Measurements from ENCODE around the gene TRIM63. TPM values are rescaled to one million over a fixed set of nuclear protein-coding genes. Genes with fewer than 3 reads are reported as not detected.
A peak's percentile ranks its signal among the peaks of the same experiment; 100 is the strongest.

TRIM63 gene
- total and polyA plus RNA-seq, 9 of the 15 experiments (the other 6 are each of a cell fraction or from before 2014, with no cell fraction given): 0.08 to 0.57 (median 0.36) TPM

DNA sequence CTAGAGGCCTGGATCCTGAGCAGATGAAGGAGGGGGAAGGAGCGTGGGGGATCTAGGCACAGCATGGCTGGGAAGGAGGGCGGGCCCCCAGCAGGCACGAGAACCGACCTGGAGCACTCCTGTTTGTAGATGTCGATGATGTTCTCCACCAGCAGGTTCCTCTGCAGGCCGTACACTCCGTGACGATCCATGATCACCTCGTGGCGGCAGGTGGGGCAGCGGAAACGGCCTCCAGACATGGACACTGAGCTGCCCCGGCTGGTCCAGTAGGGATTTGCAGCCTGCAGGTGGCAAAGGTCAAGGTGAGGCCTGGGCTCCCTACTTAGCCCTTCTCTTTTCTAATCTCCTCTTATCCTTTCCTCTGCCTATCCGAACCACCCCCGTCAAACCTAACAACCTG, 1.3 kb downstream of the TRIM63 start (continued):
- no peak for TF ChIP-seq NR2C2 (CRISPR knock-in tag; IDR thresholded peaks at IDR 0.05)
- 0 out of 2 replicates have a peak, but pooled peaks have one; percentile 14 for TF ChIP-seq NR2C2 (tag; IDR thresholded peaks at IDR 0.05)
- no peak for TF ChIP-seq FOXA1 (IDR thresholded peaks at IDR 0.05; ENCODE audit: borderline replicate concordance)

DNA sequence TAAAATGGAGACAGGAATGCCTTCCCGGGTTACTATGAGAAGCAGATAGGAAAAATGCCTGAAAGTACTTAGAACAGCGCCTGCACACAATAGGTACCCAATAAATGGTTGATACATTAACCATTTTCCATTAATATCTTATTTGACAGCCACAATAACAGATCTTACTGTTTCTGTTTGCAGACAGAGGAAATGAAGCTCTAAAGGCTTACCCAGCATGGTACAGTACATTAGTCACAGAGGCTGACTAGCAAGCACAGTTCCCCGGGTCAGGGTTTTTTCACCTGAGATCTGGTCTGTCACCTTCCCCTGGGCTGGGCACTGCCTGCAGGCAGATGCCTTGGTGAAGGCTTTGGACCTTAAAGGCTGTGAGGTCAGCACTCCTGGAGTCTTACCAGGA, 2.9 kb downstream of the TRIM63 start:
- H2AFZ ChIP-seq (ENCODE audit: low read depth, low read length): no peak overlapping the region
- H3K27me3 ChIP-seq (ENCODE audit: control insufficient read depth in 2 of 2, insufficient read depth in 2 of 2, low read length in 2 of 2): no peaks in the 10 kb centered on the region
- DNase-seq (ENCODE audit: extremely low read depth in 1 of 4, low spot score in 3 of 4) (no peak), ATAC-seq (no peak), FAIRE-seq (no peak)
- 71% methylated on average over 3 of the region's 3 CpGs for WGBS (ENCODE audit: insufficient coverage, low coverage, missing lambda C conversion rate)
- no peak overlapping the region for H3K27ac ChIP-seq (ENCODE audit: extremely low read depth, low read depth, low read length)
- H3K4me2 ChIP-seq (ENCODE audit: insufficient read depth, low read length): no peak overlapping the region
- CTCF ChIA-PET (ENCODE audit: low intra/inter-chr PET ratio): no interaction called here
- peaks cover 51 to 55% of the 10 kb centered on the region in 2 experiments; a peak in 4 of 5 replicates for H3K4me1 ChIP-seq (replicated peaks in 1 of 2; ENCODE audit: control insufficient read depth in 2 of 2, insufficient read depth in 2 of 2, low read length in 2 of 2)
- intact Hi-C loops (cut with micrococcal nuclease): no loop called here
- H3K9me1 ChIP-seq (ENCODE audit: control insufficient read depth, insufficient read depth, low read length): no peaks in the 10 kb centered on the region
- H3K4me3 ChIP-seq: no peak overlapping the region
- no peaks in the 10 kb centered on the region for H4K20me1 ChIP-seq (replicated peaks; ENCODE audit: control insufficient read depth, insufficient read depth, low read length)
- in situ Hi-C loops (cut with MboI): no loop called here
- no peaks in the 10 kb centered on the region for H3K36me3 ChIP-seq (ENCODE audit: control insufficient read depth, insufficient read depth, low read length)
- TF ChIP-seq POLR2B (IDR thresholded peaks at IDR 0.05; ENCODE audit: low read depth, partially characterized antibody) (no peak), ATF2 (CRISPR knock-in tag; IDR thresholded peaks at IDR 0.05) (no peak), BRCA1 (IDR thresholded peaks at IDR 0.05) (no peak), BRCA1 (CRISPR knock-in tag; IDR thresholded peaks at IDR 0.05) (no peak), ZNF384 (IDR thresholded peaks at IDR 0.05; ENCODE audit: low read depth, low read length) (no peak), RFX5 (IDR thresholded peaks at IDR 0.05; ENCODE audit: low read depth, low read length) (no peak)
- POLR2A ChIA-PET: interaction anchor here (0.6 to 4.2 kb wide), 4 partner anchors 10 to 169 kb away, joined by 3 to 28 read pairs (median 4); no protein-coding TSS in a partner anchor
- H3K79me2 ChIP-seq (ENCODE audit: control insufficient read depth, insufficient read depth, low read length): no peaks in the 10 kb centered on the region
- BruUV-seq (replicated peaks): no TSS peak
- no peaks in the 10 kb centered on the region for H3K9me3 ChIP-seq (replicated peaks; ENCODE audit: control insufficient read depth, insufficient read depth, low read depth, low read length)
- no peak overlapping the region for H3K9ac ChIP-seq (ENCODE audit: insufficient read depth in 1 of 2, low read depth in 2 of 2, low read length in 2 of 2)
